G401 (cell line): ENCODE results near the gene OR4C13. TPM values are rescaled to one million over a fixed set of nuclear protein-coding genes. Genes with fewer than 3 reads are reported as not detected.
"Not testable (repeated sequence)": the region's sequence is repeated elsewhere in the genome, so short reads cannot be mapped to it uniquely, and the experiment has no call there.

Source experiments
- DNase-seq: peaks from one replicate; pipeline ENCODE4 v3.0.0-alpha.2; 2015; ENCODE audit warnings: low spot score
- in situ Hi-C: cut with HindIII; loops from 2 replicates; pipeline ENCODE4 v1.10.0; 2016; ENCODE audit warnings: low sequenced_read_pairs, mixed read lengths
- total RNA-seq: library from RNA; depleted of rRNA; stranded (reverse); fragments of >200 nt; shearing (Covaris generic); gene quantifications from 2 replicates; pipeline ENCODE4 v1.2.3, GENCODE V29; 2014; rRNA removed

The OR4C13 gene
- total RNA-seq = not detected in 2 replicates

- in situ Hi-C loops = no loop called here
- DNase-seq = no peak
Measured at GRCh38 chr11:49952091-49952490, at the start of gene OR4C13. Gene OR4C13 (plus strand): TSS chr11:49952391. CDS start chr11:49952423, 32 bp downstream.

- DNase-seq, in situ Hi-C loops: not testable (repeated sequence)
Measured at GRCh38 chr11:49911516-49911915, 40.7 kb upstream of the OR4C13 start.

- DNase-seq, in situ Hi-C loops: not testable (repeated sequence)
Measured at GRCh38 chr11:49948701-49949100, 3.5 kb upstream of the OR4C13 start.

GRCh38 chr11:49973439-49973838 is 21.2 kb downstream of the OR4C13 start:
- in situ Hi-C loops, DNase-seq: not testable (repeated sequence)

- DNase-seq, in situ Hi-C loops: not testable (repeated sequence)
Measured at GRCh38 chr11:49982435-49982834, 30.2 kb downstream of the OR4C13 start, which contains the start of gene OR4C12. Gene OR4C12 (minus strand): TSS chr11:49982535. CDS start chr11:49982501, 34 bp downstream.

GRCh38 chr11:49995565-49995964 is 43.4 kb downstream of the OR4C13 start:
- DNase-seq = peak; percentile 26
- in situ Hi-C loops = no loop called here

Other genes with a start within 250 kb of the OR4C13 start
- gene OR4C12, start 30.1 kb downstream of the OR4C13 start, total RNA-seq = not detected in 2 replicates
- not detected in 2 replicates for gene OR4C45, start 80.5 kb downstream of the OR4C13 start, total RNA-seq